Measurements from ENCODE around the gene TXN2.

DNA sequence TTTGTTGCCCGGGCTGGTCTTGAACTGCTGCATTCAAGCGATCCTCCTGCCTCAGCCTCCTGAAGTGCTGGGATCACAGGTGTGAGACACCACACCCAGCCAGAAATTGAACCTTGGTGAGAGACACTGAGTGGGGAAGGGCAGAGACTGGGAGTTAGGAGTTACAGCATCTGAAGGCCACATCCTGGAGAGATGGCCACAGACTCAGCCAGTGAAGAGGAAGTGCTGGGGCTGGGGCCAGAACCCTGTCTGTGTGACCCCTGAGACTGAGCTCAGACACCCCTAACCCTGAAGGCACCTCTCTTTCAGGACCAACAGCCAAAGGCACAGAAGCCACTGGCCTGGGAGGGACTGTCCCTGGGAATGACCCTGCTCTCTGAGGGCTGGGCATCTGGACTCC, 33.8 kb downstream of the TXN2 start:
- TF ChIP-seq, protein P1, sequence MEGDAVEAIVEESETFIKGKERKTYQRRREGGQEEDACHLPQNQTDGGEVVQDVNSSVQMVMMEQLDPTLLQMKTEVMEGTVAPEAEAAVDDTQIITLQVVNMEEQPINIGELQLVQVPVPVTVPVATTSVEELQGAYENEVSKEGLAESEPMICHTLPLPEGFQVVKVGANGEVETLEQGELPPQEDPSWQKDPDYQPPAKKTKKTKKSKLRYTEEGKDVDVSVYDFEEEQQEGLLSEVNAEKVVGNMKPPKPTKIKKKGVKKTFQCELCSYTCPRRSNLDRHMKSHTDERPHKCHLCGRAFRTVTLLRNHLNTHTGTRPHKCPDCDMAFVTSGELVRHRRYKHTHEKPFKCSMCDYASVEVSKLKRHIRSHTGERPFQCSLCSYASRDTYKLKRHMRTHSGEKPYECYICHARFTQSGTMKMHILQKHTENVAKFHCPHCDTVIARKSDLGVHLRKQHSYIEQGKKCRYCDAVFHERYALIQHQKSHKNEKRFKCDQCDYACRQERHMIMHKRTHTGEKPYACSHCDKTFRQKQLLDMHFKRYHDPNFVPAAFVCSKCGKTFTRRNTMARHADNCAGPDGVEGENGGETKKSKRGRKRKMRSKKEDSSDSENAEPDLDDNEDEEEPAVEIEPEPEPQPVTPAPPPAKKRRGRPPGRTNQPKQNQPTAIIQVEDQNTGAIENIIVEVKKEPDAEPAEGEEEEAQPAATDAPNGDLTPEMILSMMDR (IDR thresholded peaks at IDR 0.05) = no peak
- TF ChIP-seq POLR2AphosphoS5 (IDR thresholded peaks at IDR 0.05) = no peak
- TF ChIP-seq EP300 (IDR thresholded peaks at IDR 0.05) = no peak
- no peak for TF ChIP-seq POLR2A (IDR thresholded peaks at IDR 0.05)
